Neural crest cell (in vitro differentiated cells): ENCODE results near the gene C11orf91. TPM values are rescaled to one million over a fixed set of nuclear protein-coding genes. Genes with fewer than 3 reads are reported as not detected.
A peak's percentile ranks its signal among the peaks of the same experiment; 100 is the strongest.
"Not testable (repeated sequence)": the region's sequence is repeated elsewhere in the genome, so short reads cannot be mapped to it uniquely, and the experiment has no call there.

Experiments
- DNase-seq: peaks from one replicate; pipeline ENCODE4 v3.0.0; 2021; ENCODE audit warnings: low read depth, mixed read lengths, low spot score
- H3K27ac Mint-ChIP-seq: one replicate; pipeline ENCODE4 v1.8.0; 2021; ENCODE audit warnings: mild to moderate bottlenecking, mixed read lengths; ENCODE audit not compliant: unreplicated experiment
- H3K27me3 Mint-ChIP-seq: 2 replicates; pipeline ENCODE4 v1.8.0; 2021; ENCODE audit warnings: low read depth, mild to moderate bottlenecking, mixed read lengths
- H3K36me3 Mint-ChIP-seq: 2 replicates; pipeline ENCODE4 v1.8.0; 2021; ENCODE audit warnings: low read depth, mild to moderate bottlenecking, mixed read lengths
- H3K4me1 Mint-ChIP-seq: 2 replicates; pipeline ENCODE4 v1.8.0; 2021; ENCODE audit warnings: mixed read lengths
- H3K4me3 Mint-ChIP-seq: one replicate; pipeline ENCODE4 v1.8.0; 2021; ENCODE audit warnings: mild to moderate bottlenecking, mixed read lengths
- H3K9me3 Mint-ChIP-seq: 2 replicates; pipeline ENCODE4 v1.8.0; 2021; ENCODE audit warnings: mixed read lengths
- CTCF ChIP-seq: fragments of 200-600 bp; sonication (generic); conservative IDR thresholded peaks from 2 replicates; pipeline ENCODE4 v1.5.0; 2021; ENCODE audit warnings: antibody characterized with exemption, mild to moderate bottlenecking
- total RNA-seq: library from RNA; stranded (reverse); gene quantifications from 2 replicates; pipeline ENCODE4 v1.2.1, GENCODE V29; 2021

C11orf91 gene
- total RNA-seq, 1 donor from 2014 or later = 0.68 TPM

DNA sequence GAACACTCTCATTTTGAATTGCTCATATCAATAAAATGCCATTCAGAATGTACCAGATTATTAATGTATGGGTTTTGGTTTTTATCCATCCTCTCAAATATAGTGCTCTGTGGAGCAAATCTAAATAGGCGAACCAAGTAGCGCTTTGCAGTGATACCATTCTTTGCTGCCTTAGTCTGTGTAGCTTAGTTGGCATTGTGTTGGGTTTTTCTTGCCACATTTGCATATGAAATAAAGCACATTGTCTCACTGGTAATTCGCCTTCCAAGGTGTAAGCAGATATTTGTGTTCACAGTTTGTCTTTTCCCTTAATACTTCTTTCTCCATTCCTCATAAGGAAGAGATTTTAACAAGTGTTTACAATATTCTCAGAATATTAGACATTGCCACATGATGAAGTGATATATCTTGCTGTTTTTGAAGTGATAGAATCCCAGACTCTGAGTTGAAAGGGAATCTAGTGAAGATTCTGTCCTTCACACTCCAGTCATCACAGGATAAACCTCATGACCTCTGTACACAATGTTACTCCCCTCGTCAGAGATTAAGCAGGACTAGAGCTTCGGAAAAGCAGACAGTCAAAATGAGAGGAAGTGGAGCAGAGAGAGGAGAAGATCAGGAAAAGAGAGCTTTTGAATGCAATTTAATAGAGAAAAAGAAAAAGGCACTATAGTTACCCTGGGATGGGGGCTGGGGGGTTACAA is 16.5 kb downstream of the C11orf91 start:
- no peak for TF ChIP-seq CTCF
- Mint-ChIP-seq H3K27ac (no peak overlapping the region), H3K9me3 (no peaks in the 10 kb centered on the region), H3K36me3 (no peaks in the 10 kb centered on the region), H3K4me1 (peaks cover 22% of the 10 kb centered on the region), H3K4me3 (no peak overlapping the region), H3K27me3 (peaks cover 17% of the 10 kb centered on the region)
- no peak for DNase-seq

DNA sequence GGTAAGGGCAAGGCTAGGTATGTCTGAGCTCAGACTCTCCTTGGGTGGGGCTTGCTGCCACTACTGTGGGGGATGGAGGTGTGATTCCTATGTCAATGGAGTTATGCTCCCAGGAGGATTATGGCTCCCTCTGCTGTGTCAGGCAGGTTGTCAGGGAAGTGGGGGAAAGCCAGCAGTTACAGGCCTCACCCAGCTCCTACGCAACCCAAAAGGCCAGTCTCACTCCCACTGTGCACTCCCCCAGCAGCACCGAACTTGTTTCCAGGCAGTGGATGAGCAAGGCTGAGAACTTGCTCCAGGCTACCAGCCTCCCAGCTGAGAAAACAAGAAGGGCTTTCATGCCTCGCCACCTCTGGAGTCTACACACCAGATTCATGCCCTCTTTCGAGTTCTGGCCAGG is 18.2 kb downstream of the C11orf91 start:
- H3K36me3 Mint-ChIP-seq = peaks cover 8% of the 10 kb centered on the region
- peaks cover 19% of the 10 kb centered on the region for H3K4me1 Mint-ChIP-seq
- peaks cover 8% of the 10 kb centered on the region for H3K9me3 Mint-ChIP-seq
- DNase-seq = no peak
- TF ChIP-seq CTCF = no peak
- peaks cover 21% of the 10 kb centered on the region for H3K27me3 Mint-ChIP-seq
- H3K4me3 Mint-ChIP-seq = no peak overlapping the region
- no peak overlapping the region for H3K27ac Mint-ChIP-seq

DNA sequence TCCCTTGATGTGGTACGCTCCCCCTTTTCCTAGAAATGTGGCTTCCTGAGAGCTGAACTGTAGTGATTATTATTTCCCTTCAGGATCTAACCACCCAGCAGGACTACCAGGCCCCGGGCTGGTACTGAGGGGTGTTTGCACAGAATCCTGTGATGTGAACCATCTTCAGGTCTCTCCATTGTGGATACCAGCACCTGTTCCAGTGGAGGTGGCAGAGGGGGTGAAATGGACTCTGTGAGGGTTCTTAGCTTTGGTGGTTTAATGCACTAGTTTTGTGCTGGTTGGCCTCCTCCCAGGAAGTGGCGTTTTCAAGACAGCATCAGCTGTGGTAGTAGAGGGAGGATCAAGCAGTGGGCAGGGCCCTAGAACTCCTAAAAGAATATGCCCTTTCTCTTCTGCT is 18.6 kb downstream of the C11orf91 start:
- Mint-ChIP-seq H3K9me3 (peaks cover 12% of the 10 kb centered on the region), H3K4me1 (peaks cover 19% of the 10 kb centered on the region), H3K27ac (no peak overlapping the region), H3K4me3 (no peak overlapping the region), H3K27me3 (peaks cover 24% of the 10 kb centered on the region), H3K36me3 (peaks cover 8% of the 10 kb centered on the region)
- no peak for DNase-seq
- no peak for TF ChIP-seq CTCF

DNA sequence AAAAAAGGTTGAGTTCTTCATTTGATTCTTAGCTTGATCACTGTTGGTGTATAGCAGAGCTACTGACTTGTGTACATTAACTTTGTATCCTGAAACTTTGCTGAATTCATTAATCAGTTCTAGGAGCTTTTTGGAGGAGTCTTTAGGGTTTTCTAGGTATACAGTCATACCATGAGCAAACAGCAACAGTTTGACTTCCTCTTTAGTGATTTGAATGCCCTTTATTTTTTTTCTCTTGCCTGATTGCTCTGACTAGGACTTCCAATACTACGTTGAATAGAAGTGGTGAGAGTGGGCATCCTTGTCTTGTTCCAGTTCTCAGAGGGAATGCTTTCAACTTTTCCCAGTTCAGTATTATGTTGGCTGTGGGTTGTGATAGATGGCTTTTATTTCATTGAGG is 22.0 kb downstream of the C11orf91 start:
- not testable (repeated sequence) for H3K4me1 Mint-ChIP-seq, H3K4me3 Mint-ChIP-seq
- peaks cover 12% of the 10 kb centered on the region for H3K9me3 Mint-ChIP-seq

DNA sequence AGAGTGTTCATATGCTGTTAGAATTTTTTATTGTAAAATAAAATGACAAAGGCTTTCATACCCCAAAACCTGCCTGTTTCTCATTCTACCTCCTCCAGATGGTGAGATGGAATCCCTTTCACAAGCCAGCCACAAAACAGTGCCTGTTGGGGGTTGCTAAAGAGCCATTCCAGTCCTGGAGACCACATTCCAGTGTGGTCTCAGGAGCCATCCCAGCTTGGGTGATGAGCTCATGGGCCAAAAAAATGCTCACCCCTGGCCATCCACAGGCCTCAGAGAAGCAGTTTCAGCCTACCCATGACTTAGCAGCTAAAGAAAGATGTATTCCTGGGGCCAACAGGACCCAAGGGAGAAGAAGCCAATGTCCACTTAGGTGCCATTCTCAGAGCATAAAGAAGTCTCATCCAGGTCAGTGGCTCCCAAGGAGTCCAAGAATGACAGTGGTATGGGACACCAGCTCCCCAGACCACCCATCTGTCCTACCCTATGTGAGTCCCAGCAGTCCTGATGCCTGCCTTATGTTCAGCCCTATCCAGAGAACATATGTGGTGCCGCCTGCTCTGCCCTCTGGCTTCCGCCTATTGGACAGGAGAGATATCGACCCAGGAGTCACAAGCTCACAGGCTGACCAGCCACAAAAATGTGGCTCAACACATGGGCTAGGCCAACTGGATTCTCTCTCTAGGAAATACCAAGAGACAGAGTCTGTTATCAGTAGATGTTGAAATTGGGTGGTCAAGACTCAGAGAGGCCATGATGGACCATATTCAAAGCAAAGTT is 26.4 kb downstream of the C11orf91 start:
- Mint-ChIP-seq H3K36me3 (peaks cover 13% of the 10 kb centered on the region), H3K9me3 (peaks cover 12% of the 10 kb centered on the region), H3K27ac (peak overlapping the region; percentile 10), H3K27me3 (peaks cover 7% of the 10 kb centered on the region), H3K4me1 (peaks cover 20% of the 10 kb centered on the region), H3K4me3 (no peak overlapping the region)
- no peak for TF ChIP-seq CTCF
- DNase-seq = no peak

More for the DNA sequence above, 22.0 kb downstream of the C11orf91 start:
- not testable (repeated sequence) for DNase-seq, H3K36me3 Mint-ChIP-seq, H3K27ac Mint-ChIP-seq
- H3K27me3 Mint-ChIP-seq = peaks cover 24% of the 10 kb centered on the region

- no peak for TF ChIP-seq CTCF
- Mint-ChIP-seq H3K4me1 (peaks cover 33% of the 10 kb centered on the region), H3K27ac (no peak overlapping the region), H3K9me3 (peaks cover 1% of the 10 kb centered on the region), H3K36me3 (peaks cover 5% of the 10 kb centered on the region), H3K27me3 (peaks cover 1% of the 10 kb centered on the region), H3K4me3 (no peak overlapping the region)
- no peak for DNase-seq
Measured at GRCh38 chr11:33672273-33672672, 28.4 kb downstream of the C11orf91 start.
